Memory B cell (primary cell): ENCODE data around the gene PTPRU.
"Not testable (repeated sequence)": the region's sequence is repeated elsewhere in the genome, so short reads cannot be mapped to it uniquely, and the experiment has no call there.

Experiments used
- ATAC-seq: fragments of 150-1000 bp; cut with Tn5 transposase; 2 replicates; pipeline ENCODE4 v1.10.0; 2021; ENCODE audit warnings: low read depth, mild to moderate bottlenecking, moderate library complexity
- DNase-seq, 2 donors: peaks; one replicate each; pipeline ENCODE4 v3.0.0; 2022; ENCODE audit warnings: low spot score in 2 of 2
- H3K27ac Mint-ChIP-seq: one replicate; pipeline ENCODE4 v1.8.0; 2022; ENCODE audit warnings: mild to moderate bottlenecking, moderate library complexity, mixed read lengths
- H3K27me3 Mint-ChIP-seq: one replicate; pipeline ENCODE4 v1.8.0; 2022; ENCODE audit warnings: mixed read lengths
- H3K36me3 Mint-ChIP-seq: one replicate; pipeline ENCODE4 v1.8.0; 2022; ENCODE audit warnings: mild to moderate bottlenecking, mixed read lengths
- H3K4me1 Mint-ChIP-seq: one replicate; pipeline ENCODE4 v1.8.0; 2022; ENCODE audit warnings: mixed read lengths
- H3K4me3 Mint-ChIP-seq: one replicate; pipeline ENCODE4 v1.8.0; 2022; ENCODE audit warnings: mild to moderate bottlenecking, moderate library complexity, mixed read lengths
- H3K9me3 Mint-ChIP-seq: one replicate; pipeline ENCODE4 v1.8.0; 2022; ENCODE audit warnings: mixed read lengths

PTPRU gene

DNA sequence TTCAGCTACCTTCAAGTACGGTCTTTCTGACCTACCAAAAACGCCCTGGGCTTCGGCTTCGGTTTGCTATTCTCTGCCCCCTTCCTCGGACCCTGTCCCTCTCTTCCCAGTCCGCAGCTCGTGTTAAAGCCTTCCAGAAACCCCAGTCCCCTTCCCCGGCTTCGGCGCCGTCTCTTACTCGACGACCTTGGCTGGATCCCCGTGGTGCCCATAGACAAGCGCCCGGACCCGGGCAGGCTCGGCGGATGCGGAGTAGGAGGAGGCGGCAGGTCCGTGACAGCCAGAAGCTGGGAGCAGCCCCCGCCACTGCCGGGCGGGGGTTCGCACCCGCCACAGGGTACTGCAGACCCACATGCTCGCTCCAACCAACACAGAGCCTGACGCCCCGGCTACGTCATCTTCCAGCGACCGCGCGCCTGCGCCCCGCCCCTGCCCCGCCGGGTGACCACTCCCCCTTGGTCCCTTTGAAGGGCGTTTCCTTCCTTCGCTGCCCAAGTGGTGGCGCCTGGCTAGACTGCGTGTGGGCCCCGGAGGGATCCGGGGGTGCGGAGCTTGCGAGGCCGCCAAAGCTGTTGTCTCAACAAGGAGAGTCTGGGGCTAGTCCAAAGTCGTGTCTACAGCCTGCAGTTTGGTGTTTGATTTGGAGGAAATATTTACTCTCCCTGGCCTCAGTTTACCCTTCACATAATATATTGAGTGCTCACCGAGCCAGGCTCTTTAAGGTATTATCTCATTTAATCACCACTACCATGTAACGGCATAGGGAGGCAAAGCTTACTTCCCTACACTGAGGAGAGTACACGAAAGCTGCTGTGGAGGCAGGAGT lies 5.6 kb upstream of the PTPRU start, which contains the start of gene MECR:
TSS of gene MECR (minus strand) at position 382 of the 826 bp plus-strand sequence. CDS start at position 354, 28 bp downstream.
- peak within 1 kb of the TSS; percentile 94 for H3K4me3 Mint-ChIP-seq

DNA sequence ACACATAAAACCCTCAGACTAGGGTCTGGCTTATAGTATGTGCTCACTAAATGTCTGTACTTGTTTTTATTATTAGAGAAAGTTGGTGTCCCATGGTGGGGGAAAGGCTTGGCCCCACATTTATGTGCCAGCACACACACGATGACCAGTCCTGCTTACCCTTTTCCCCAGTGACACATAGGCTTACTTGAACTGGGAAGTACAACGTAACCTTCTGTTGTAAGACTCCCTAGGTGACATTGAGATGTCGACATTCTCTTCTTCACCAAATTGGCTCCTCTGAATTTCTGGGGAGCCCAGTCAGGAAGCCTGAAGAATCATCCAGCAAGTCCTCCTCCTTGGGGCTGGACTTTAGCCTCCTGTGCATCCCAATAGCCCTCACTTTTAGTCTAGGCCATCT lies 3.9 kb upstream of the PTPRU start:
- DNase-seq (no peak), ATAC-seq (no peak)
- Mint-ChIP-seq H3K9me3 (no peaks in the 10 kb centered on the region), H3K27me3 (peaks cover 21% of the 10 kb centered on the region), H3K36me3 (peaks cover 3% of the 10 kb centered on the region), H3K4me3 (no peak overlapping the region), H3K4me1 (peaks cover 21% of the 10 kb centered on the region), H3K27ac (no peak overlapping the region)

More for the DNA sequence above, 5.6 kb upstream of the PTPRU start, which contains the start of gene MECR:
- H3K27ac Mint-ChIP-seq = peak within 1 kb of the TSS; percentile 90
- no peaks in the 10 kb centered on the region for H3K36me3 Mint-ChIP-seq
- peaks cover 13% of the 10 kb centered on the region for H3K27me3 Mint-ChIP-seq
- H3K4me1 Mint-ChIP-seq = peaks cover 14% of the 10 kb centered on the region
- ATAC-seq = peak; percentile 99
- no peaks in the 10 kb centered on the region for H3K9me3 Mint-ChIP-seq
- peak; percentile 92 to 99 for DNase-seq

DNA sequence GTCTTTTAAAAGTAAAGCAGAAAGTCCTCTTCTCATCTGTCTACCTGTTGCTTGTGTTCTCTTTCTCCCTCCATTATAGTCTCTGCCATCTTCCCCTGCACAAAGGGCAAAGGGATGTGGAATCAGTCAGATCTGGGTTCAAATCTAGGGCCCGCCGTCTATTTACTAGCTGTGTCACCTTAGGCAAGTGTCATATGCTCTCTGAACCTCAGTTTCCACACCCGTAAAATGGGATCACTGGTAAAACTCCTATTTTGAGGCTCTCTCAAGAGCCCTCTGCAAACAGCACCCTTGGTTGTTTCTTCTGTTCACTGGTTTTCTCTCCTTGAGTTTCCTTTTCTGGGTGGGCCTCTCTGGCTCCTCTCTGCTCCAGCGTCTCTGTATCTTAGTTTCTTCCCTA lies 2.6 kb upstream of the PTPRU start:
- DNase-seq (no peak), ATAC-seq (no peak)
- H3K9me3 Mint-ChIP-seq = no peaks in the 10 kb centered on the region
- H3K27ac Mint-ChIP-seq = no peak overlapping the region
- H3K4me3 Mint-ChIP-seq = no peak overlapping the region
- peaks cover 26% of the 10 kb centered on the region for H3K27me3 Mint-ChIP-seq
- peaks cover 27% of the 10 kb centered on the region for H3K4me1 Mint-ChIP-seq
- peaks cover 3% of the 10 kb centered on the region for H3K36me3 Mint-ChIP-seq

DNA sequence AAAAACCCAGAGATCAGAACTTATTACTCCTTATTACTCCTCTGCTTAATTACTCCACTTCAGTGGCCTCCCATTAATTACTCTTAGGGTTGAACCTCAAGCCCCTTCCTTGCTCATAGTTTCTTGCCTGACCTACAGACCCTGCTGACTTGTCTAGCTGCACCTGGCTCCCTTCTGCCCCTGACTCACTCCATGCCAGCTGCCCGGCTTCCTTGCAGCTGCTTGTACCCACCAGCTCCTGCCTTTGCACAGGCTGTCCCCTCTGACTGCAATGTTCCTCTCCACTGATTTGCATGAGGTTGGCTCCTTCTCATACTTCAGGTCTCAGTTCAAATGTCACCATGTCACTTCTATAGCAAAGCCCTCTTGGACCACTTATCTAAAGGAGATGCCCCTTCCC lies 1.9 kb upstream of the PTPRU start:
- ATAC-seq = no peak

DNA sequence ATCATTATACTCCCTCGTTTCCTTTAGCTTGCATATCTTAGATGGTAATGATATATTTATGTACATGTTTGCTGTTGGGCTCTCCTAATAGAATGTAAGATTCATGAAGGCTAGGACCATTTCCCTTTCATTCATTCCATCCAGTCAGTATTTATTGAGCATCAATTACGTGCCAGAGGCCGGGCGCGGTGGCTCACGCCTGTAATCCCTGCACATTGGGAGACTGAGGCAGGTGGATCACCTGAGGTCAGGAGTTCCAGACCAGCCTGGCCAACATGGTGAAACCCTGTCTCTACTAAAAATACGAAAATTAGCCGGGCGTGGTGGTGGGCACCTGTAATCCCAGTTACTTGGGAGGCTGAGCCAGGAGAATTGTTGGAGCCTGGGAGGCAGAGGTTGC lies 1.4 kb upstream of the PTPRU start:
- Mint-ChIP-seq H3K4me1 (peaks cover 24% of the 10 kb centered on the region), H3K27me3 (peaks cover 32% of the 10 kb centered on the region)
- H3K4me3 Mint-ChIP-seq, H3K9me3 Mint-ChIP-seq, H3K27ac Mint-ChIP-seq, DNase-seq, ATAC-seq, H3K36me3 Mint-ChIP-seq: not testable (repeated sequence)

More for the DNA sequence above, 1.9 kb upstream of the PTPRU start:
- peaks cover 27% of the 10 kb centered on the region for H3K4me1 Mint-ChIP-seq
- peaks cover 28% of the 10 kb centered on the region for H3K27me3 Mint-ChIP-seq
- no peak overlapping the region for H3K27ac Mint-ChIP-seq
- no peak overlapping the region for H3K4me3 Mint-ChIP-seq
- H3K9me3 Mint-ChIP-seq = no peaks in the 10 kb centered on the region
- no peak for DNase-seq
- peaks cover 3% of the 10 kb centered on the region for H3K36me3 Mint-ChIP-seq

DNA sequence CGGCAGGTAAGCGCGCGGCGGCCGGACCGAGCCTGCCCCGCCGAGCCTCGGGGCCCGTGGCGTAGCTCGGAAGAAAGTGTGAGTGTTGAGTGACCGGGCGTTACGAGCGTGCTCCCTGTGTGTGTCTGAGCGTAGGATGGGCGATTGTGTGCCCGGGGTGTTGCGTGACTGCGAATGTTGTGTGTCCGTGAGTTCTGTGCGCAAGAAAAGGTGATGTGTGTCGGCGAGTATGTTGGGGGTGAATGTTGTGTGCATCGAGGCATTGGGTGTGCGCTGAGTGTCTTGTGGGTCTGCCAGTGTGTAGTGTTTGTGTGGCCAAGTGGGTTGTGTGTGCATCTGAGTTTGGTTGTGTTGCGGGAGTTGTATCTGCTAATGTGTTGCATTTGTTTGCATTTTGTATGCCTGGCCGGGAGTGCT lies 398 bp downstream of the PTPRU start:
- no peaks in the 10 kb centered on the region for H3K9me3 Mint-ChIP-seq
- H3K27ac Mint-ChIP-seq = peak overlapping the region; percentile 5
- H3K27me3 Mint-ChIP-seq = peaks cover 35% of the 10 kb centered on the region
- ATAC-seq (no peak), DNase-seq (no peak)
- H3K4me1 Mint-ChIP-seq = peaks cover 13% of the 10 kb centered on the region
- peaks cover 3% of the 10 kb centered on the region for H3K36me3 Mint-ChIP-seq
- peak overlapping the region; percentile 91 for H3K4me3 Mint-ChIP-seq

DNA sequence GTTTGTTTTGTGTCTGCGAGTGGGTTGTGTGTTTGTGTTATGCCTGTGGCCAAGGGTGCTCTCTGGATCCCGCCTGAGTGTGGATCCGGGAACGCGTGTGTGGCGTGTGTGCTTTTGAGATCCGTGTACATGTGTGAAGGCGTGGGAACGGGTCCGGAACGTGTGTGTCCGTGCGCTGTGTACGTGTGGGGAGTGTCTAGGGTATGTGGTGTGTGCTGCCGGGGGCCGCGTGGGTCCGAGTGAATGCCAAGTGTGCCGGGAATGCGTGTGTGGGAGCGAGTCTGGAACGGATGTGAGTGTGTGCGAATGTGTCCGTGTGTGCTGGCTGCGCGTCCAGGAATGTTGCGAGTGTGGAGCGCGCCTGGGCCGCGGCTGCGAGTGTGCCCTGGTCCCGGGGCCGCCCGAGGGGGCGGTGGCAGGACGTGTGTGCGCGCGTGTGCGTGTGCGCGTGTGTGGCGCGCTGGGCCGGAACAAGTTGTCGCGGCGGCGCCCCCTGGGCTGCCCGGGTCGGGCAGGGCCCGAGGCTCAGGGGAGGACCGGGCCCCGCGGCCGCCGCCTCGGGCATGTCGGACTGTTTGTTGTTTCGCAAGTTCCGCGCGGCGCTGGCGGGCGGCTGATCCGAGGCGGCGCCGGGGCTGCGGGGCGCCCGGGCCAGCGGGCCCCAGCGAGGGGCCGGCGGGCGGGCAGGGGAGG lies 953 bp downstream of the PTPRU start:
- H3K4me3 Mint-ChIP-seq = peak overlapping the region; percentile 91
- no peaks in the 10 kb centered on the region for H3K9me3 Mint-ChIP-seq
- ATAC-seq (peak; percentile 37), DNase-seq (peak; percentile 16 to 42)
- peaks cover 13% of the 10 kb centered on the region for H3K4me1 Mint-ChIP-seq
- peaks cover 3% of the 10 kb centered on the region for H3K36me3 Mint-ChIP-seq
- peak overlapping the region; percentile 5 for H3K27ac Mint-ChIP-seq
- H3K27me3 Mint-ChIP-seq = peaks cover 35% of the 10 kb centered on the region

DNA sequence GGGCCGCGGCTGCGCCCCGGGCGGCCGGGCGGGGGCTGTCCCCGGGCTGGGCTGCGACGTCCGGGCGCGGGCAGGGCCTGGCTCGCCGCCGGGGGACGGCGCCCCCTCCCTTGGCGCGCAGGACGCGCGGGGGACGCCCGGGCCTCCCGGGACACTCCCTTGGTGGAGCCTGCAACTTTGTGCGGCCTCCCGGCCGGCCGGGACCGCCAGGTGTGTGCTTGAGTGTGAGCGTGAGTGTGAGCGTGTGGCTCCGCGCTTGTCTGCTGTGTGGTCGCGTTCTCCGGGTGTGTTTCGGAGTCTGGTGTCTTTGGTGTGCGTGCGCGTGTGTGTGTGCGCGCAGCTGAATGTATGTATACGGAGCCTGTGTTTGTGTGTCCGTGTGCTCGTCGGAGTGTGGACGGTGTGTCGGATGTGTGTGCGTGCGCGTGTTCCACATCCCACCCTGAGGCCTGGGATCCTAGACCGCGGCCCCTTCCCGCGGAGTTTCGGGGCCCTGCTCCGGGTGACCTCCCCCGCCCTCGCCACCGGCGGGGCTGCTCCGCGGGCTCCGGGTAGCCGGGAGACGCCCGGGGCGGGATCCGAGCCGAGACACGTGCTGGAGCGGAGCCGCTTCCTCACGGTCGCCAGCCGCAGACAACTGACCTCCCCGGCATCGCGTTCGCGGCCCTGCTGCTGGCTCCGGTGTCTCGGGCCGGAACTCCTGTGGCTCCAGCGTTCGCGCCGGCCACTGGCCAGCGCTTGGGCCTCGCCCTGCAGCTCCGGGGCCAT lies 1.7 kb downstream of the PTPRU start:
- H3K36me3 Mint-ChIP-seq = peaks cover 3% of the 10 kb centered on the region
- peak overlapping the region; percentile 81 for H3K4me3 Mint-ChIP-seq
- peaks cover 13% of the 10 kb centered on the region for H3K4me1 Mint-ChIP-seq
- ATAC-seq (peak; percentile 11), DNase-seq (peak in 1 of 2 donors; percentile 38)
- peaks cover 35% of the 10 kb centered on the region for H3K27me3 Mint-ChIP-seq
- no peak overlapping the region for H3K27ac Mint-ChIP-seq
- no peaks in the 10 kb centered on the region for H3K9me3 Mint-ChIP-seq

DNA sequence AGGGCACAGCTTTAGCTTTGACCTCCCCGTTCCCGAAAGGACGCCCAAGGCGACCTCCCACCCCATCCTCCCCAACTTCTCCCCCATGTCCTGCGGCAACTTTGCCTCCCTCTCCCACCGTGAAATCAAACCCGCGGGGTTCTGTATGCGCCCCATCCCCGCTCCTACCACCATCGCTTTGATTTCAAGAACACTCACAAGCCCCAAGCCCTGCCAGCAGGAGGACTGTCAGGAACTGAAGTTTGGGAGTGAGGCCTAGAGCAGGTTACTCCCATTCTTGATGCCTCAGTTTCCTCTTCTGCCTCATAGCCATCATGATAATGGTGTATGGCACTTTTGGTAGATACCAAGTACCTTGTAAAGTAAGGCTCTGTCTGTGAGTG lies 2.3 kb downstream of the PTPRU start:
- ATAC-seq = no peak
- Mint-ChIP-seq H3K9me3 (no peaks in the 10 kb centered on the region), H3K36me3 (peaks cover 3% of the 10 kb centered on the region), H3K27ac (peak overlapping the region; percentile 21), H3K27me3 (peaks cover 34% of the 10 kb centered on the region), H3K4me3 (peak overlapping the region; percentile 77), H3K4me1 (peaks cover 13% of the 10 kb centered on the region)
- no peak for DNase-seq

DNA sequence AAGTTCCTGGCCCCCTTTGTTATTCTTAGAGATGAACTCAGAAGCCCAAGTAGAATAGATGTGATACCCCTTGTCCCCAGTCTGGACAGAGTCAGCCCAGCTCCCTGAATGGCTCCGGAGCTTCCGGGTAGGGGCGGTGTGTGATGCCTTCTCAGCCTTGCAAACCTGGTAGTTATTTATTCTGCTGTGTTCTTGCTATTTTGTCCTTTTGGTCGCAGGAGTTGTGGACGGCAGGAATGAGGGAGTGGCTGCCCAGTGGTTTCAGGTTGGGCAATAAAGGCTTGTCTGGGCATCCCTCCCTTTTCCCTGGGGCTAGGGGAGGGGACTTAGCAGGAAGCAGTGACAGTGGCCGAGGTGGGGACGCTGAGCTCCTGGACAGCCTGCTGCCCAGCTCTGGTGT lies 2.8 kb downstream of the PTPRU start:
- Mint-ChIP-seq H3K4me3 (peak overlapping the region; percentile 77), H3K27me3 (peaks cover 30% of the 10 kb centered on the region), H3K36me3 (peaks cover 3% of the 10 kb centered on the region), H3K9me3 (no peaks in the 10 kb centered on the region), H3K4me1 (peaks cover 13% of the 10 kb centered on the region), H3K27ac (no peak overlapping the region)
- ATAC-seq (no peak), DNase-seq (no peak)

DNA sequence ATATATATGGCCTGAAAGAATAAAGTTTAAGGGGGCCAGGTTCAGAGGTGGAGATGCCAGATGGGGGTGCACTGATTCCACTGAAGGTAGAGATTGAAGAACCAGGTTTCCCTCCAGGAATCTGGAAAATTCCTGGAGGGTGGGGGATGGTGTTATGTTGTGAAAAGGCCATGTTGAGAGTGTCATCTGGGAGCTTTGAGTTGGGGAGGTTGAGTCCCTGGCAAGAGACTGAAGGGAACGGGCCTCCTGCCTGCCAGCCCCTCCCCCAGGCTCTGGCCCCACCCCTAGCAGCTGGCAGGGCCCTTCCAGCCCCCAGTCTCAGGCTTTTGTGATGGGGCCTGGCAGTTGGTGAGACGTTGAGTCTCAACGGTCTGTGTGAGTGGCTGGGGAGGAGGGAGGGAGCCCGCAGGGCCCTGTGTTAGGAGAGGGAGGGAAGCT lies 4.1 kb downstream of the PTPRU start:
- no peak for DNase-seq
- Mint-ChIP-seq H3K27me3 (peaks cover 23% of the 10 kb centered on the region), H3K9me3 (no peaks in the 10 kb centered on the region), H3K27ac (no peak overlapping the region), H3K36me3 (peaks cover 3% of the 10 kb centered on the region), H3K4me1 (peaks cover 13% of the 10 kb centered on the region), H3K4me3 (no peak overlapping the region)
- no peak for ATAC-seq

DNA sequence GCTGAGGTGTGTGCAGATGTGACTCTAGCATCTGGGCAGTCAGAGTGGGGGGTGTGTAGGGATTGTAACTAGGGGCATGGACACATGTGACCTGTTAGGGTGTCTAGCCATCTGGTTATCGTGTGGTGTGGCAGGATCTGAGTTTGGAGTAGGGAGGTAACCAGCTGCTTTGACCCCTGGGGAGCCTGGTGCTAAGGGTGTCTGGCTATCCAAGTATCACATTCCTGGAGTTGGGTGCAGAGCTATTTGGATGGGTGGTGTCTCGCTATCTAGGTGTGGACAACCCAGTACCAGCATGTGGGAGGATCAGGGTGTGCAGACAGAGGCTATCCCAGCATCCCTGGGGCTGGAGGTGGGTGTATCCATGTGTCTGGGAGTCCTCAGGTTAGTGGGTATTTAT lies 4.7 kb downstream of the PTPRU start:
- Mint-ChIP-seq H3K27ac (no peak overlapping the region), H3K4me1 (peaks cover 13% of the 10 kb centered on the region), H3K36me3 (peaks cover 3% of the 10 kb centered on the region), H3K4me3 (no peak overlapping the region), H3K9me3 (no peaks in the 10 kb centered on the region), H3K27me3 (peaks cover 21% of the 10 kb centered on the region)
- DNase-seq = no peak
- ATAC-seq = no peak

DNA sequence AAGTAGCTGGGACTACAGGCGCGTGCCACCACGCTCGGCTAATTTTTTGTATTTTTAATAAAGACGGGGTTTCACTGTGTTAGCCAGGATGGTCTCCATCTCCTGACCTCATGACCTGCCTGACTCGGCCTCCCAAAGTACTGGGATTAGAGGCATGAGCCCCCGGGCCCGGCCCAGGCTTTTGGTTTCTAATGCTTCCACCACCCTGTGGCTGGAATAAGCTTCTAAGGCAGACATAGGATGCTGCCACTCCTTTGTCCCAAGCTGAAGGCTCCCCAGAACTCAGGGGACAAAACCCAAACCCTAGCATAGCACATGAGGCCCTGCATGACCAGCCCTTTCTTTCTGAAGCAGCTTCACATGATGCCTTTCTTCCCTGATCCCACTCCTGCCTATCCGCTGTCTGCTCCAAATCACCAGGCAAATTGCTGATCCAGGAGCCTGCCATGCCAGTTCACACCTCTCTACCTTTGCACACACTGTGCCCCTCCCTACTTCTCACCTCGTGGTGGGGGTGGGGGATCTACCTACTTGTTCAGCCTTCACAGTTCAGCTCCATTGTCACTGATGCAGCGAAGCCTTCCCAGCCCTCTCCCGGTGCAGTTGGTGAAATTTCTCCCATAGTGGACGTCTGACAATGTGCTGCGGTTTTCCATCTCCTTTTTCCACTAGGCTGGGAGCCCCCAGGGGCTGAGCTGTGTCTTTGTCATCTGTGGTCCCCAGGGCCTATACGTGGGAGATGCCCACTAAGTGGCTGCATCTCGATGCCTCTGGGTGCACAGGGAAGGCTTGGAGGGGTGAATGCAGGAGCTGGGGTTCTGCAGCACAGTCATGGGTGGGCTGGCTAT lies 6.9 kb downstream of the PTPRU start:
- Mint-ChIP-seq H3K27me3 (peaks cover 23% of the 10 kb centered on the region), H3K36me3 (no peaks in the 10 kb centered on the region), H3K27ac (no peak overlapping the region), H3K4me3 (no peak overlapping the region), H3K9me3 (no peaks in the 10 kb centered on the region), H3K4me1 (peaks cover 3% of the 10 kb centered on the region)
- no peak for DNase-seq
- ATAC-seq = no peak
